ENCODE data around the gene TMEM273.

GRCh38 chr10:49225218-49225876 lies 37.2 kb upstream of the TMEM273 start:
- no peak for TF ChIP-seq CTCF (IDR thresholded peaks at IDR 0.05)
- TF ChIP-seq ZFX (IDR thresholded peaks at IDR 0.05; ENCODE audit: borderline replicate concordance) = no peak

Data from 22Rv1 (cell line).